Natural killer cell (primary cell): ENCODE measurements around the gene NT5C. TPM values are rescaled to one million over a fixed set of nuclear protein-coding genes. Genes with fewer than 3 reads are reported as not detected.
"Not testable (repeated sequence)": the region's sequence is repeated elsewhere in the genome, so short reads cannot be mapped to it uniquely, and the experiment has no call there.

ENCODE experiments used
- ATAC-seq, 3 donors: fragments of 150-1000 bp in 2 of 3; fragments of 200-7000 bp in 1 of 3; cut with Tn5 transposase; 1 replicate in 1 of 3; 2 replicates in 2 of 3; pipeline ENCODE4 v1.10.0; 2021; ENCODE audit warnings: mild to moderate bottlenecking in 2 of 3, moderate library complexity in 2 of 3
- DNase-seq, 2 donors: peaks; one replicate each; pipeline versions ENCODE4 v3.0.0 to v3.0.0-alpha.2; 2013 to 2021; ENCODE audit warnings: mixed read lengths in 1 of 2
- H3K27ac ChIP-seq: one replicate; pipeline ENCODE4 v1.5.1; 2013; ENCODE audit warnings: mild to moderate bottlenecking, low read length
- H3K27me3 ChIP-seq: one replicate; pipeline ENCODE4 v1.6.1; 2013; ENCODE audit warnings: low read length; ENCODE audit not compliant: control insufficient read depth, insufficient read depth
- H3K36me3 ChIP-seq: one replicate; pipeline ENCODE4 v1.6.1; 2013; ENCODE audit warnings: low read length; ENCODE audit not compliant: control insufficient read depth, insufficient read depth
- H3K4me1 ChIP-seq: one replicate; pipeline ENCODE4 v1.6.1; 2013; ENCODE audit warnings: low read length; ENCODE audit not compliant: control insufficient read depth, insufficient read depth
- H3K4me3 ChIP-seq: one replicate; pipeline ENCODE4 v1.5.1; 2013; ENCODE audit warnings: low read length
- H3K9me3 ChIP-seq: one replicate; pipeline ENCODE4 v1.6.1; 2013; ENCODE audit warnings: low read length; ENCODE audit not compliant: control insufficient read depth, insufficient read depth
- H3K27ac Mint-ChIP-seq, 2 donors: one replicate each; pipeline ENCODE4 v1.8.0; 2022; ENCODE audit warnings: mild to moderate bottlenecking in 2 of 2, mixed read lengths in 2 of 2, moderate library complexity in 1 of 2
- H3K27me3 Mint-ChIP-seq, 2 donors: one replicate each; pipeline ENCODE4 v1.8.0; 2022; ENCODE audit warnings: low read depth in 2 of 2, mixed read lengths in 2 of 2
- H3K36me3 Mint-ChIP-seq: one replicate; pipeline ENCODE4 v1.8.0; 2022; ENCODE audit warnings: mixed read lengths
- H3K4me1 Mint-ChIP-seq, 2 donors: one replicate each; pipeline ENCODE4 v1.8.0; 2022; ENCODE audit warnings: mixed read lengths in 2 of 2
- H3K4me3 Mint-ChIP-seq: one replicate; pipeline ENCODE4 v1.8.0; 2022; ENCODE audit warnings: mild to moderate bottlenecking, moderate library complexity, mixed read lengths
- H3K9me3 Mint-ChIP-seq, 2 donors: one replicate each; pipeline ENCODE4 v1.8.0; 2022; ENCODE audit warnings: mixed read lengths in 2 of 2
- CTCF ChIP-seq: fragments of 200-600 bp; IDR thresholded peaks from one replicate; pipeline ENCODE4 v1.8.0; 2022; ENCODE audit warnings: antibody characterized with exemption
- WGBS: methylation state at CpG from one replicate; pipeline ENCODE4 v1.1.7; 2013; ENCODE audit warnings: missing lambda C conversion rate; ENCODE audit not compliant: insufficient coverage; 5-methylcytosine and 5-hydroxymethylcytosine counted together
- intact Hi-C: fragments of 100-400 bp; cut with micrococcal nuclease; formaldehyde crosslinking; loops from one replicate; pipeline ENCODE4 v1.14.2; 2022
- total RNA-seq, 4 donors: library from RNA; stranded (reverse); fragments of 120-200 nt in 1 of 4; gene quantifications; one replicate each; pipeline versions ENCODE4 v1.2.3 to v1.2.4, GENCODE V29; 2013 to 2022

Gene NT5C
- total RNA-seq, 3 donors from 2014 or later (not counting 1 experiment from before 2014, with no cell fraction given) = 58.1 to 67.4 (median 61.2) TPM

GRCh38 chr17:75163074-75163473 is 31.5 kb upstream of the NT5C start:
- Histone ChIP-seq H3K36me3 (peaks cover 12% of the 10 kb centered on the region), H3K4me1 (no peaks in the 10 kb centered on the region), H3K9me3 (no peaks in the 10 kb centered on the region), H3K27me3 (no peaks in the 10 kb centered on the region), H3K27ac (no peak overlapping the region), H3K4me3 (no peak overlapping the region)
- no peaks in the 10 kb centered on the region for H3K4me1 Mint-ChIP-seq
- no peaks in the 10 kb centered on the region for H3K36me3 Mint-ChIP-seq
- DNase-seq (no peak), ATAC-seq (no peak)
- H3K4me3 Mint-ChIP-seq = no peak overlapping the region
- no peak for TF ChIP-seq CTCF
- WGBS = 96% methylated on average over 5 of the region's 5 CpGs
- no peaks in the 10 kb centered on the region for H3K9me3 Mint-ChIP-seq
- no peaks in the 10 kb centered on the region for H3K27me3 Mint-ChIP-seq
- H3K27ac Mint-ChIP-seq = no peak overlapping the region
- intact Hi-C loops = no loop called here

GRCh38 chr17:75160211-75160610 is 28.7 kb upstream of the NT5C start:
- Mint-ChIP-seq H3K27me3 (no peaks in the 10 kb centered on the region), H3K4me1 (peaks cover 0 to under 1% of the 10 kb centered on the region in 2 donors)
- 95% methylated on average over 4 of the region's 5 CpGs for WGBS

GRCh38 chr17:75159196-75160031 is 27.9 kb upstream of the NT5C start:
- no peak for ATAC-seq
- no peak overlapping the region for H3K4me3 ChIP-seq
- H3K27me3 ChIP-seq = no peaks in the 10 kb centered on the region
- H3K4me1 Mint-ChIP-seq = peaks cover 4 to 8% of the 10 kb centered on the region in 2 donors
- H3K36me3 Mint-ChIP-seq = no peaks in the 10 kb centered on the region
- H3K27me3 Mint-ChIP-seq = no peaks in the 10 kb centered on the region
- no peak overlapping the region for H3K4me3 Mint-ChIP-seq
- intact Hi-C loops = no loop called here
- H3K36me3 ChIP-seq = no peaks in the 10 kb centered on the region
- no peak overlapping the region for H3K27ac ChIP-seq
- no peak for DNase-seq
- H3K9me3 Mint-ChIP-seq = no peaks in the 10 kb centered on the region
- H3K9me3 ChIP-seq = no peaks in the 10 kb centered on the region
- WGBS = 97% methylated on average over 4 of the region's 4 CpGs
- H3K4me1 ChIP-seq = peaks cover 6% of the 10 kb centered on the region
- TF ChIP-seq CTCF = no peak
- H3K27ac Mint-ChIP-seq = no peak overlapping the region

More at GRCh38 chr17:75160211-75160610, 28.7 kb upstream of the NT5C start:
- TF ChIP-seq CTCF = no peak
- no peaks in the 10 kb centered on the region for H3K27me3 ChIP-seq
- no peak overlapping the region for H3K27ac ChIP-seq
- Mint-ChIP-seq H3K36me3 (no peaks in the 10 kb centered on the region), H3K27ac (no peak overlapping the region), H3K9me3 (no peaks in the 10 kb centered on the region), H3K4me3 (no peak overlapping the region)
- DNase-seq = no peak
- no peaks in the 10 kb centered on the region for H3K9me3 ChIP-seq
- intact Hi-C loops = no loop called here
- no peaks in the 10 kb centered on the region for H3K4me1 ChIP-seq
- H3K4me3 ChIP-seq = no peak overlapping the region
- ATAC-seq = no peak
- no peaks in the 10 kb centered on the region for H3K36me3 ChIP-seq

GRCh38 chr17:75158480-75158879 is 26.9 kb upstream of the NT5C start:
- peaks cover 11% of the 10 kb centered on the region for H3K4me1 ChIP-seq
- ATAC-seq, H3K27ac Mint-ChIP-seq, H3K4me3 ChIP-seq, H3K27me3 ChIP-seq, DNase-seq, intact Hi-C loops, H3K36me3 ChIP-seq, H3K36me3 Mint-ChIP-seq, H3K4me3 Mint-ChIP-seq, H3K27me3 Mint-ChIP-seq, H3K9me3 ChIP-seq, H3K9me3 Mint-ChIP-seq, H3K27ac ChIP-seq: not testable (repeated sequence)
- peaks cover 11 to 15% of the 10 kb centered on the region in 2 donors for H3K4me1 Mint-ChIP-seq
- WGBS = 97% methylated on average over 8 of the region's 8 CpGs
